NCI-H1694 treated with DMSO at 0.1 percent for 48 hours (cell line): ENCODE results near the gene KLHL30.

Experiments used
- DNase-seq: peaks from one replicate; lab custom pipeline; 2025; lab: John Stamatoyannopoulos, UW

KLHL30 gene

GRCh38 chr2:238130696-238131628 is 7.5 kb upstream of the KLHL30 start:
- DNase-seq = no peak

DNA sequence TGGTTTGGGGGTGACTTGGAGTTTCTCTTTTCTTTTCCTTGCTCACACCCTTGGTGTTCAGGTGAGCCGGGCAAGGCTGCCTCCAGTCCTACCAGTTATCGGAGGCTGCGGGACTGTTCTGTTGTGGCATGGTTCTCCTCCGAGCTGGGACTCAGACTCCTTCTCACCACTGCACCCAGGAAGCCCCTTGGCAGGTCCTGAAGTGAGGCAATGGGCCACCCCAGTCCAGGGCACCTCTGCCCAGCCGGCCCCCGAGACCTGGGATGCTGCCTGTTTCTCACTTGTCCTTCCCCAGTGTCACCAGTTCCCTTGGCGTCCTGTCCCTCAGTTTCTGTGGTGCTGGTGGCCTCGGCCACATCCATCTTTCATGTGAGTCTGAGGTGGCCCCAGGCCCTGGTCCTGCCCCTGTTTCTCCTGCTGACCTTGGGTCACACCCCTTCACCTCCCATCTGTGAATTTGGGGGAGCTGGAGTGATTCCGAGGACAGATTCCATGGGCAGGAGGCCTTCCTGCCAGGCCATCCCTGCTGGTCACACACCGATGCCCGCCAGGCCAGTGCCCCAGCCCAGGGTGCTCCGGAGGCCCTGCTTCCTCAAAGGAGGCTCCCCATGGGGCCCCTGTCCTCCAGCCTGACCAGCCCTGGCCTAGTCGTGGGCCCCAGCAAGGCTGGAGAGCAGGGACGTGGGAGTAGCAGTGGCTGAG is 6.6 kb upstream of the KLHL30 start:
- no peak for DNase-seq

- DNase-seq = no peak
Observed at GRCh38 chr2:238132463-238133450, 5.7 kb upstream of the KLHL30 start.

- no peak for DNase-seq
Observed at GRCh38 chr2:238133499-238134392, 4.7 kb upstream of the KLHL30 start.

- no peak for DNase-seq
Observed at GRCh38 chr2:238134393-238134785, 4.1 kb upstream of the KLHL30 start.

GRCh38 chr2:238135601-238136150 is 2.8 kb upstream of the KLHL30 start:
- DNase-seq = no peak

DNA sequence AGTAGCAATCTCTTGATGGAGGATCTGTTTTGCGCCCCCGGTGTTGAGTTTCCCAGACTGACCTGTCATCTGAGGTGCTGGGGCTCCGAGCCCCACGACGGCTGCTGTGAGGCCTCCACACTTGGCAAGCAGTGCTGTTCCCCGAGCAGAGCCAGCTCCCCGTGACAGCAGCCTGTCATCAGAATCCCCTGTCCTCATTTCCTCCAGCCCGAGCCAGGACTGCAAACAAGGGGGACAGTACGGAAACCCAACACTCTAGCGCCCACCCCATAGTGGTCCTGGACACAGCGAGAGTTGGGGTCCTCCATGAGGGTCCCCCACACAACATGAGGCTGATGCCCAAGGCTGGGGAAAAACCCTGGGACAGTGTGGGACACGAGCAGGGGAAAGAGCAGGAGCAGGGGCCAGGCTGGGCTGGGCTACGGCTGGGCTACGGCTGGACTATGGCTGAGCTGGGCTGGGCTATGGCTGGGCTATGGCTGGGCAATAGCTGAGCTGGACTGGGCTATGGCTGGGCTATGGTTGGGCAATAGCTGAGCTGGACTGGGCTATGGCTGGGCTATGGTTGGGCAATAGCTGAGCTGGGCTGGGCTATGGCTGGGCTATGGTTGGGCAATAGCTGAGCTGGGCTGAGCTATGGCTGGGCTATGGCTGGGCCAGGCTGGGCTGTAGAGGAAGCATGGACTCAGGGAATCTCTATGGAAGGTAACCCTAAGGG is 1.5 kb upstream of the KLHL30 start:
- no peak for DNase-seq

- no peak for DNase-seq
Observed at GRCh38 chr2:238137885-238138284, 583 bp upstream of the KLHL30 start.

GRCh38 chr2:238139196-238140039 is 950 bp downstream of the KLHL30 start:
- no peak for DNase-seq

DNA sequence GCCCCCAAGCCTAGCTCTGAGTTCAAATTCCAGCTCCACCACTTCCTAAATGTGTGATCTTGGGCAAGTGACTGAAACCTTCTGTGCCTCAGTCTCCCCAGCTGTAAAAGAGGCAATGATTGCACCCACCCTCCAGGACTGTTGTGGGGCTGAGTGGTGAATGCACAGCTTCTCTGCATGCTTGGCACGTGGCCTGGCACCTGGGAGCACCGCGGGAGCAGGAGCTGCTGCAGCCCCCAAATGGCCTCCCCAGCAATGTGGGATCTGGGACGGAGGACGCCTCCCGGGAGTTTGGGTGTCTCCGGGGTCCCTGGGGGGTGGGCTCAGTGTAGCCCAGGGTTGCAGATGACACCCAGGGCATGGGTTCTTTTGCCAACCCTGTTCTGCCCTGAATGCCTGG is 1.6 kb downstream of the KLHL30 start:
- DNase-seq = no peak

- no peak for DNase-seq
Observed at GRCh38 chr2:238140721-238141540, 2.5 kb downstream of the KLHL30 start.

- no peak for DNase-seq
Observed at GRCh38 chr2:238141541-238142318, 3.3 kb downstream of the KLHL30 start.

GRCh38 chr2:238142382-238143205 is 4.1 kb downstream of the KLHL30 start:
- DNase-seq = no peak

- no peak for DNase-seq
Observed at GRCh38 chr2:238143239-238143951, 4.9 kb downstream of the KLHL30 start.

DNA sequence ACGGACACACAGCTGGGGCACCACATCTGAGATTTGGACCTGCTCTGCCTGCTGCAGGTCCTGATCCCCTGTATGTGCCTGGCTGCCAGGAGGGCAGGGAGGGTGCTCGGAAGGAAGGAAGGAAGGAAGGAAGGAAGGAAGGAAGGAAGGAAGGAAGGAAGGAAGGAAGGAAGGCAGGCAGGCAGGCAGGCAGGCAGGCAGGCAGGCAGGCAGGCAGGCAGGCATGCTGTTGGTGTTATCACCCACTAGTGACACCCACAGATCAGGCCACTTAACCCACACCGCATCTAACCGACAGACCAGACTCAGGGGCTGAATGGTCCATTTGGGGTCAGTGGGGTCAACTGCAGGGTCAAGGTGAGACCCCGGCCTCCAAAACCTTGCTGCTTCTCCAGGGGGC is 5.8 kb downstream of the KLHL30 start:
- no peak for DNase-seq

DNA sequence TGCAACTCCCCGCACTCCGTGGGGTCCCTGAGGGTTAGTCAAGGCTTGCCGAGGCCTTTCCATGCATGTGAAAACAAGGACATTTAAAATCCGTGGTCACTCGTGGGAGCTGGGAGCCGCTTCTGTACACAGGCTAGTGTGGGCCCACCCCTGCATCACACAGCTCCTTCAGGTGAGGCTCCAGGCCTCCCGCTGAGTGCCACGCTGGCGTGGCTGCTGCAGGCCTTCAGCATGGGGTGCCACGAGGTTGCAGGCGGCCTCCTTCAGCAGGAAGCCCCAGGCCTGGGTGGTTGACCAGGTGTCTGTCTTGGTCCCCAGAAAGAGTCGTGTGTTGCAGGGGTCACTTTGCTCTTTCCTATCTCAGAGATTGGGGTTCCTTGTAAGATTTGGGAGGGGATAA is 6.6 kb downstream of the KLHL30 start:
- no peak for DNase-seq
